ENCODE results near the gene SOX18. TPM values are rescaled to one million over a fixed set of nuclear protein-coding genes. Genes with fewer than 3 reads are reported as not detected.

Gene SOX18
- total and polyA plus RNA-seq, 2 of the 8 experiments (the other 6 are each of a cell fraction or from before 2014, with no cell fraction given), result 0.09 TPM; not detected in 1

GRCh38 chr20:64030371-64031134 lies 18.9 kb downstream of the SOX18 start:
- H2BK12ac ChIP-seq (ENCODE audit: low read depth, low read length), result no peak overlapping the region
- H3K9ac ChIP-seq (replicated peaks in 1 of 4; ENCODE audit: extremely low read depth in 1 of 4, low read depth in 3 of 4, low read length in 3 of 4), result no peak overlapping the region
- no peak overlapping the region for H3K23ac ChIP-seq (ENCODE audit: insufficient read length)
- no peak overlapping the region for H2BK15ac ChIP-seq (ENCODE audit: low read length)
- no peaks in the 10 kb centered on the region for H3K23me2 ChIP-seq (ENCODE audit: low read depth, low read length)
- ChIA-PET POLR2A (ENCODE audit: partially characterized antibody) (interaction anchor here (1.0 kb wide), 1 partner anchor 89 kb away, joined by 3 read pairs; no protein-coding TSS in a partner anchor), CTCF (ENCODE audit: partially characterized antibody) (interaction anchor here (0.9 kb wide), 1 partner anchor 13 kb away, joined by 4 read pairs; no protein-coding TSS in a partner anchor)
- no peak overlapping the region for H3K4ac ChIP-seq (replicated peaks; ENCODE audit: insufficient read length, low read depth, low read length)
- H3K4me2 ChIP-seq (ENCODE audit: insufficient read depth in 1 of 2, low read depth in 2 of 2, low read length in 2 of 2), result no peak overlapping the region
- no peak overlapping the region for H2BK20ac ChIP-seq (ENCODE audit: low read length)
- no peak overlapping the region for H3K56ac ChIP-seq (replicated peaks; ENCODE audit: insufficient read length, low read depth, low read length)
- no peak overlapping the region for H3K18ac ChIP-seq (ENCODE audit: extremely low read depth, low read length)
- H2AK5ac ChIP-seq (ENCODE audit: low read depth, low read length), result no peak overlapping the region
- H2AFZ ChIP-seq (ENCODE audit: low read length), result no peak overlapping the region
- H3K27ac ChIP-seq (ENCODE audit: low read depth, low read length), result no peak overlapping the region
- peaks cover 0 to 6% of the 10 kb centered on the region in 2 experiments for H4K20me1 ChIP-seq (replicated peaks in 1 of 2; ENCODE audit: control insufficient read depth in 1 of 2, insufficient read depth in 2 of 2, low read length in 2 of 2)
- FAIRE-seq (no peak), DNase-seq (ENCODE audit: low read depth in 1 of 2, low spot score in 2 of 2) (no peak)
- H2BK120ac ChIP-seq (replicated peaks; ENCODE audit: low read depth, low read length), result no peak overlapping the region
- no peak overlapping the region for H3K4me3 ChIP-seq (ENCODE audit: extremely low read depth in 1 of 4, insufficient read depth in 2 of 4, low read depth in 3 of 4, low read length in 4 of 4)
- H3K4me1 ChIP-seq (replicated peaks in 1 of 4; ENCODE audit: control insufficient read depth in 3 of 4, insufficient read depth in 4 of 4, low read length in 3 of 4), result peaks cover 0 to 2% (median under 1%) of the 10 kb centered on the region in 4 experiments; a peak in 2 of 7 replicates
- H3K14ac ChIP-seq (ENCODE audit: insufficient read length), result no peak overlapping the region
- H3K9me3 ChIP-seq (ENCODE audit: insufficient read depth in 2 of 2, low read depth in 1 of 2, low read length in 1 of 2), result no peaks in the 10 kb centered on the region
- H4K5ac ChIP-seq (ENCODE audit: insufficient read length, low read depth, low read length), result no peak overlapping the region
- peaks cover 19 to 49% (median 38%) of the 10 kb centered on the region in 4 experiments for H3K36me3 ChIP-seq (ENCODE audit: control insufficient read depth in 2 of 4, insufficient read depth in 4 of 4, low read length in 3 of 4)
- H2BK5ac ChIP-seq (ENCODE audit: low read depth, low read length), result no peak overlapping the region
- H4K8ac ChIP-seq (ENCODE audit: extremely low read depth, insufficient read depth, low read length), result no peak overlapping the region
- no peaks in the 10 kb centered on the region for H3K79me2 ChIP-seq (ENCODE audit: control insufficient read depth in 1 of 2, insufficient read depth in 2 of 2, low read length in 2 of 2)
- peaks cover 2% of the 10 kb centered on the region; the same call in 1 of the 2 replicates for H3K79me1 ChIP-seq (ENCODE audit: low read depth, low read length)
- no peak overlapping the region for H4K91ac ChIP-seq (replicated peaks; ENCODE audit: insufficient read length, low read length)
- no peaks in the 10 kb centered on the region for H3K27me3 ChIP-seq (replicated peaks in 1 of 4; ENCODE audit: control insufficient read depth in 3 of 4, extremely low read depth in 1 of 4, insufficient read depth in 3 of 4, low read length in 3 of 4)
- 95% methylated on average over 20 of the region's 20 CpGs; no CpG with 5 or more reads in 1 of the 2 experiments for WGBS, 2 experiments (ENCODE audit: extremely low coverage in 1 of 2, insufficient coverage in 1 of 2, insufficient read length in 1 of 2, insufficient replicate concordance in 2 of 2, low coverage in 1 of 2, low lambda C conversion rate in 2 of 2, missing lambda C conversion rate in 1 of 2)
- TF ChIP-seq CBX8 (IDR thresholded peaks at IDR 0.05; ENCODE audit: borderline replicate concordance, low read depth, low read length) (no peak), SIN3A (conservative IDR thresholded peaks at IDR 0.05 in 1 of 2, IDR thresholded peaks at IDR 0.05 in 1 of 2; ENCODE audit: low read depth in 1 of 2, low read length in 2 of 2) (no peak), KDM4A (IDR thresholded peaks at IDR 0.05; ENCODE audit: low read depth, low read length, severe bottlenecking) (no peak), KDM1A (IDR thresholded peaks at IDR 0.05; ENCODE audit: borderline replicate concordance, low read length) (no peak), CTBP2 (IDR thresholded peaks at IDR 0.05; ENCODE audit: borderline replicate concordance, insufficient read depth, insufficient read length, low read length) (no peak), CHD2 (IDR thresholded peaks at IDR 0.05; ENCODE audit: low read length) (no peak), CREB1 (IDR thresholded peaks at IDR 0.05) (no peak), CBX5 (IDR thresholded peaks at IDR 0.05; ENCODE audit: low read depth, low read length) (no peak), POU5F1 (IDR thresholded peaks at IDR 0.05; ENCODE audit: low read depth, low read length) (no peak), ASH2L (IDR thresholded peaks at IDR 0.05; ENCODE audit: low read length) (no peak), BCL11A (IDR thresholded peaks at IDR 0.05; ENCODE audit: low read depth in 2 of 2, low read length in 2 of 2) (no peak)

Measured in H1 (cell line).